ENCODE results near the gene ABCC2. TPM values are rescaled to one million over a fixed set of nuclear protein-coding genes. Genes with fewer than 3 reads are reported as not detected.

ABCC2 gene
- polyA plus RNA-seq, 1 donor from 2014 or later, result 2.0 TPM

- H3K36me3 ChIP-seq (ENCODE audit: insufficient read depth, low read length), result no peaks in the 10 kb centered on the region
- H3K9ac ChIP-seq (ENCODE audit: low read length), result no peak overlapping the region
- H3K27ac ChIP-seq (ENCODE audit: low read length), result no peak overlapping the region
- TF ChIP-seq, protein P1, sequence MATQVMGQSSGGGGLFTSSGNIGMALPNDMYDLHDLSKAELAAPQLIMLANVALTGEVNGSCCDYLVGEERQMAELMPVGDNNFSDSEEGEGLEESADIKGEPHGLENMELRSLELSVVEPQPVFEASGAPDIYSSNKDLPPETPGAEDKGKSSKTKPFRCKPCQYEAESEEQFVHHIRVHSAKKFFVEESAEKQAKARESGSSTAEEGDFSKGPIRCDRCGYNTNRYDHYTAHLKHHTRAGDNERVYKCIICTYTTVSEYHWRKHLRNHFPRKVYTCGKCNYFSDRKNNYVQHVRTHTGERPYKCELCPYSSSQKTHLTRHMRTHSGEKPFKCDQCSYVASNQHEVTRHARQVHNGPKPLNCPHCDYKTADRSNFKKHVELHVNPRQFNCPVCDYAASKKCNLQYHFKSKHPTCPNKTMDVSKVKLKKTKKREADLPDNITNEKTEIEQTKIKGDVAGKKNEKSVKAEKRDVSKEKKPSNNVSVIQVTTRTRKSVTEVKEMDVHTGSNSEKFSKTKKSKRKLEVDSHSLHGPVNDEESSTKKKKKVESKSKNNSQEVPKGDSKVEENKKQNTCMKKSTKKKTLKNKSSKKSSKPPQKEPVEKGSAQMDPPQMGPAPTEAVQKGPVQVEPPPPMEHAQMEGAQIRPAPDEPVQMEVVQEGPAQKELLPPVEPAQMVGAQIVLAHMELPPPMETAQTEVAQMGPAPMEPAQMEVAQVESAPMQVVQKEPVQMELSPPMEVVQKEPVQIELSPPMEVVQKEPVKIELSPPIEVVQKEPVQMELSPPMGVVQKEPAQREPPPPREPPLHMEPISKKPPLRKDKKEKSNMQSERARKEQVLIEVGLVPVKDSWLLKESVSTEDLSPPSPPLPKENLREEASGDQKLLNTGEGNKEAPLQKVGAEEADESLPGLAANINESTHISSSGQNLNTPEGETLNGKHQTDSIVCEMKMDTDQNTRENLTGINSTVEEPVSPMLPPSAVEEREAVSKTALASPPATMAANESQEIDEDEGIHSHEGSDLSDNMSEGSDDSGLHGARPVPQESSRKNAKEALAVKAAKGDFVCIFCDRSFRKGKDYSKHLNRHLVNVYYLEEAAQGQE (IDR thresholded peaks at IDR 0.05; ENCODE audit: borderline replicate concordance), result no peak
- TF ChIP-seq CTCF (IDR thresholded peaks at IDR 0.05; ENCODE audit: poor library complexity, severe bottlenecking), result no peak
- TF ChIP-seq SMC3 (conservative IDR thresholded peaks at IDR 0.05; ENCODE audit: poor library complexity), result no peak
- TF ChIP-seq POLR2AphosphoS5 (IDR thresholded peaks at IDR 0.05), result no peak
- no peak for TF ChIP-seq EP300 (conservative IDR thresholded peaks at IDR 0.05; ENCODE audit: poor library complexity, severe bottlenecking)
- no peak for TF ChIP-seq TAF1 (IDR thresholded peaks at IDR 0.05; ENCODE audit: low read depth)
- no peak for TF ChIP-seq EZH2 (IDR thresholded peaks at IDR 0.05; ENCODE audit: borderline replicate concordance, insufficient read depth, low read length, poor library complexity, severe bottlenecking)
- TF ChIP-seq MXI1 (conservative IDR thresholded peaks at IDR 0.05; ENCODE audit: poor library complexity, severe bottlenecking), result no peak
- no peak for TF ChIP-seq RAD21 (conservative IDR thresholded peaks at IDR 0.05)
- no peak overlapping the region for H3K4me2 ChIP-seq (ENCODE audit: low read length)
- no peak overlapping the region for H2AFZ ChIP-seq (ENCODE audit: low read depth, low read length)
- H3K27me3 ChIP-seq (ENCODE audit: insufficient read depth, low read depth, low read length), result no peaks in the 10 kb centered on the region
- no peaks in the 10 kb centered on the region for H3K9me3 ChIP-seq (ENCODE audit: low read length)
- H3K79me2 ChIP-seq (replicated peaks; ENCODE audit: insufficient read depth, low read length), result no peaks in the 10 kb centered on the region
- no peak overlapping the region for H3K4me3 ChIP-seq (ENCODE audit: low read length)
- H4K20me1 ChIP-seq (ENCODE audit: insufficient read depth), result no peaks in the 10 kb centered on the region
- no peaks in the 10 kb centered on the region for H3F3A ChIP-seq (ENCODE audit: insufficient read depth, low read length, poor library complexity, severe bottlenecking)
- H3K9me2 ChIP-seq (ENCODE audit: insufficient read depth, low read length), result no peaks in the 10 kb centered on the region
These were observed 17.2 kb downstream of the ABCC2 start for GRCh38 chr10:99799613-99800012.

DNA sequence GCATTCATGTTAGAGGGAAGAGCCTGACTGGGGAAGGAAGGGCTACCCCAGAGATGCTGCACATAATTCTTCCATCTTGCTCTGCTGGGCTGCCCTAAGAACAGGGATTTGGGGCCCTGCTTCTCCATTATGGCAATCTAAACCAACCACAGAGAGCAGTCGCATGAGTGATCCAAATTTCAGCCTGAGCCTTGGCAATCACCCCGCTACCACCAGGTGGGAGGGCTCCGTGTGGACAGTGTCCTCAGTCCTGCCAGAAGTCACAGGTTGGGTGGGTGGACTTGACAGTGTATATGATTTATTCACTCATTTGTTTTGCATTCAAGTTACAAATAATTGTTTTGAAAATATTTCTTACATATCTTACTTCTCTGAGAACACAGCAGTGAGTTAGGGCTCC, 22.0 kb downstream of the ABCC2 start:
- Histone ChIP-seq H4K20me1 (ENCODE audit: insufficient read depth) (no peaks in the 10 kb centered on the region), H3K9me2 (ENCODE audit: insufficient read depth, low read length) (no peaks in the 10 kb centered on the region), H3K9me3 (ENCODE audit: low read length) (no peaks in the 10 kb centered on the region), H3K9ac (ENCODE audit: low read length) (no peak overlapping the region), H3F3A (ENCODE audit: insufficient read depth, low read length, poor library complexity, severe bottlenecking) (no peaks in the 10 kb centered on the region), H3K4me2 (ENCODE audit: low read length) (no peak overlapping the region), H3K36me3 (ENCODE audit: insufficient read depth, low read length) (no peaks in the 10 kb centered on the region), H3K79me2 (replicated peaks; ENCODE audit: insufficient read depth, low read length) (no peaks in the 10 kb centered on the region), H3K27ac (ENCODE audit: low read length) (no peak overlapping the region), H3K27me3 (ENCODE audit: insufficient read depth, low read depth, low read length) (no peaks in the 10 kb centered on the region), H2AFZ (ENCODE audit: low read depth, low read length) (no peak overlapping the region), H3K4me3 (ENCODE audit: low read length) (no peak overlapping the region)
- TF ChIP-seq TAF1 (IDR thresholded peaks at IDR 0.05; ENCODE audit: low read depth) (no peak), POLR2AphosphoS5 (IDR thresholded peaks at IDR 0.05) (no peak)

DNA sequence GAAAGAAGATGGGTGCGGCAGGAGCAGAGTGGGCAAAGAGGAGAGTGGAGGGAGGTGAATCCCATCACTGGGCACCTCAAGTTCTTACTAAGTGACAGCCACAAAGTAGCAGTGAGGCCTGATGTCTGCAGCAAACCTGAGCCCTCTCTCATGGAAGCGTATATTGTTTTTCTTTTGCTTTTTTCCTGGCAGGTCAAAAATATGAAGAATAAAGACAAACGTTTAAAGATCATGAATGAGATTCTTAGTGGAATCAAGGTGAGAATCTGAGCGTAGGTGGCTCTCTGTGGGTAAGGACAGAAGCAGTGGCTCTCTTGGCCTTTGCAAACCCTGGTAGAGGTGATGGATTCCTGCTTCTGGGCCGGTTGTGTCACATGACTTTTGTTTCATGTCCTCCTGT, 22.8 kb downstream of the ABCC2 start:
- H3K4me2 ChIP-seq (ENCODE audit: low read length), result no peak overlapping the region
- H3K36me3 ChIP-seq (ENCODE audit: insufficient read depth, low read length), result no peaks in the 10 kb centered on the region
- H3K4me3 ChIP-seq (ENCODE audit: low read length), result no peak overlapping the region
- H4K20me1 ChIP-seq (ENCODE audit: insufficient read depth), result no peaks in the 10 kb centered on the region
- no peaks in the 10 kb centered on the region for H3K27me3 ChIP-seq (ENCODE audit: insufficient read depth, low read depth, low read length)
- H3K27ac ChIP-seq (ENCODE audit: low read length), result no peak overlapping the region
- no peaks in the 10 kb centered on the region for H3K79me2 ChIP-seq (replicated peaks; ENCODE audit: insufficient read depth, low read length)
- no peaks in the 10 kb centered on the region for H3K9me3 ChIP-seq (ENCODE audit: low read length)
- no peak for TF ChIP-seq EP300 (conservative IDR thresholded peaks at IDR 0.05; ENCODE audit: poor library complexity, severe bottlenecking)
- TF ChIP-seq TAF1 (IDR thresholded peaks at IDR 0.05; ENCODE audit: low read depth), result no peak
- no peak for TF ChIP-seq MXI1 (conservative IDR thresholded peaks at IDR 0.05; ENCODE audit: poor library complexity, severe bottlenecking)
- TF ChIP-seq, protein P1 (IDR thresholded peaks at IDR 0.05; ENCODE audit: borderline replicate concordance), result no peak
- no peak for TF ChIP-seq EZH2 (IDR thresholded peaks at IDR 0.05; ENCODE audit: borderline replicate concordance, insufficient read depth, low read length, poor library complexity, severe bottlenecking)
- no peak for TF ChIP-seq CTCF (IDR thresholded peaks at IDR 0.05; ENCODE audit: poor library complexity, severe bottlenecking)
- TF ChIP-seq RAD21 (conservative IDR thresholded peaks at IDR 0.05), result no peak
- no peak for TF ChIP-seq SMC3 (conservative IDR thresholded peaks at IDR 0.05; ENCODE audit: poor library complexity)
- no peak overlapping the region for H3K9ac ChIP-seq (ENCODE audit: low read length)
- H3F3A ChIP-seq (ENCODE audit: insufficient read depth, low read length, poor library complexity, severe bottlenecking), result no peaks in the 10 kb centered on the region
- no peak overlapping the region for H2AFZ ChIP-seq (ENCODE audit: low read depth, low read length)
- no peaks in the 10 kb centered on the region for H3K9me2 ChIP-seq (ENCODE audit: insufficient read depth, low read length)
